ENCODE measurements around the gene KIF26A.
A peak's percentile ranks its signal among the peaks of the same experiment; 100 is the strongest.

KIF26A gene

DNA sequence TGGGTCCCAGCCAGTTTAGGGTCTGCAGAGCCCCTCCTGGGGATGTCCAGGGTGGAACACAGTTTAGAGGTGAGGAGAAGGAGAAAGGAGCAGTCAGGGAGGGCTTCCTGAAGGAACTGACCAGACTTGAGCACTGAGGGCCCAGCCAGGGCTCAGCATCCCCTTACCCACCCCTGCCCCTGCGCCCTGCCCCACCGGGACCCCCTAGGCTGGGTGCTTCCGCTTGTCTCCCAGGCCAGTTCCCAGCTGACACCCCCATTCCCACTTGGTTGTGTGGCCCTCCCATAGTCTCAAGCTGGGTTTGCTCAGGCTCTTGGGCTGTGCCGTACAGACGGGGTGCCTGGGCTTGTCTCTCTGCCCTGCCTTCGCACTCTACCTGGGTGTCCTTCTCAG, 26.3 kb upstream of the KIF26A start:
- H3K4me1 ChIP-seq (ENCODE audit: control insufficient read depth, insufficient read depth, low read length), result no peaks in the 10 kb centered on the region; the same call in 1 of the 2 replicates
- ChIA-PET CTCF (no interaction called here), POLR2A (no interaction called here)
- no peak overlapping the region for H3K27ac ChIP-seq (ENCODE audit: extremely low read depth, low read depth, low read length)
- H3K36me3 ChIP-seq (ENCODE audit: control insufficient read depth in 2 of 2, insufficient read depth in 1 of 2, low read length in 2 of 2), result no peaks in the 10 kb centered on the region
- no peak overlapping the region for H3K4me3 ChIP-seq (ENCODE audit: low read depth, low read length)
- TF ChIP-seq ZNF133 (tag by site-specific recombination; IDR thresholded peaks at IDR 0.05) (no peak), WT1 (tag by site-specific recombination; IDR thresholded peaks at IDR 0.05) (no peak), ZNF664 (tag by site-specific recombination; IDR thresholded peaks at IDR 0.05) (no peak), ZNF202 (tag by site-specific recombination; IDR thresholded peaks at IDR 0.05; ENCODE audit: borderline replicate concordance) (no peak), ZNF701 (tag by site-specific recombination; IDR thresholded peaks at IDR 0.05) (no peak), GFI1B (tag by site-specific recombination; IDR thresholded peaks at IDR 0.05) (no peak), ZNF423 (tag by site-specific recombination; IDR thresholded peaks at IDR 0.05) (no peak), ZFP3 (tag by site-specific recombination; IDR thresholded peaks at IDR 0.05; ENCODE audit: low read depth) (no peak), HOXD13 (CRISPR knock-in tag; IDR thresholded peaks at IDR 0.05; ENCODE audit: borderline replicate concordance) (no peak), ZFHX2 (tag by site-specific recombination; conservative IDR thresholded peaks at IDR 0.05) (no peak), SCRT1 (tag by site-specific recombination; IDR thresholded peaks at IDR 0.05; ENCODE audit: borderline replicate concordance) (no peak), ZNF335 (tag by site-specific recombination; conservative IDR thresholded peaks at IDR 0.05) (no peak), ZNF473 (tag by site-specific recombination; IDR thresholded peaks at IDR 0.05) (no peak), ZBTB48 (tag by site-specific recombination; IDR thresholded peaks at IDR 0.05) (no peak), ZNF596 (tag by site-specific recombination; IDR thresholded peaks at IDR 0.05) (no peak), ZNF155 (tag by site-specific recombination; IDR thresholded peaks at IDR 0.05) (no peak), ZNF747 (tag by site-specific recombination; IDR thresholded peaks at IDR 0.05) (no peak), ZNF623 (tag by site-specific recombination; IDR thresholded peaks at IDR 0.05) (no peak)
- TF ChIP-seq, protein P1, sequence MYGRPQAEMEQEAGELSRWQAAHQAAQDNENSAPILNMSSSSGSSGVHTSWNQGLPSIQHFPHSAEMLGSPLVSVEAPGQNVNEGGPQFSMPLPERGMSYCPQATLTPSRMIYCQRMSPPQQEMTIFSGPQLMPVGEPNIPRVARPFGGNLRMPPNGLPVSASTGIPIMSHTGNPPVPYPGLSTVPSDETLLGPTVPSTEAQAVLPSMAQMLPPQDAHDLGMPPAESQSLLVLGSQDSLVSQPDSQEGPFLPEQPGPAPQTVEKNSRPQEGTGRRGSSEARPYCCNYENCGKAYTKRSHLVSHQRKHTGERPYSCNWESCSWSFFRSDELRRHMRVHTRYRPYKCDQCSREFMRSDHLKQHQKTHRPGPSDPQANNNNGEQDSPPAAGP (tag by site-specific recombination; IDR thresholded peaks at IDR 0.05), result no peak
- no peaks in the 10 kb centered on the region for H3K9me3 ChIP-seq (ENCODE audit: control insufficient read depth, insufficient read depth, low read depth, low read length)

DNA sequence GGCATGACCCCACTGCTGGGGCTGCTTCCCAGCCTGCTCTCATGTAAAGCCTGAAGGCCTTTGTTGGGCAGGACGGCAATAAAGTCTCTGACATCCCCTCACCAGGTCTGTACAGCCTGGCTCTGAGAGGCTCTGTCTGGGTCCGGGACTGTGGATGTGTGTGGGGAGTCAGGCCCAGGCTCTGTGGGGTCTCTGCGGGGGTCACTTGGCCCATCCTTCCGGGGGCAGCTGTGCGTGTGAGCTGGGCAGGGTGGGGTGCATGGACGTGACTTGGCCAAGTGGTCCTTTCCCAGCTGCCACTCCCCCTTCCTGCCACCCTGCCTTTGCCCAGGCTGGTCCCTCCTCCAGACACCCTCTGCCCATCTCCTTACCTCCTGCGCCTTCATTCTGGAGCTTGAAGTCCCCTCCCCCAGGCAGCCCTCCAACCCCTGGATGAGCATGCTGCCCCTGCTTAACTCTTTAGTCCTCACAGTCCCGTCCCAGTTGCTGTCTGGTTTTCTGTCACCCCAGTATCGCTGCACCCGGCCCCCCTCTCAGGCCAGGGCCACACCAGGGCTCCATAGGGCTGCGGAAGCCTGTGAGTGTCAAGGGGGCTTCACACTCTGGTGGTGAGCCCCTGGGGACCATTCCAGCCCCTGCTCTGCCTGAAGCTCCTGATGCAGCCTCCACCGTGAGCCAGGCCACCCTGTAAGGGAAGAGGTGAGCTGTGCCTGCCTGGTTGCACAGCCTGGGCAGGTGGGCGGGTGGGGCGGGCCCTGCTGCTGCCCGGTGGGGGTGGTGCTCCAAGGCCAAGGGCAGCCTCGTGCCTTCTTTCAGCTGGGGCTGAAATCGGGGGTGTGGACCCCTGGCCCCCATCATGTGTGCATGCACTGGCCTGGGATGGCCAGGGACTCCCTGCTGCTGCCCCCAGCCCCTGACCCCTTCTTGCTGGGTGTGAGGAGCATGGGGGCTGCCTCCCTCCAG, 25.5 kb upstream of the KIF26A start:
- H3K27ac ChIP-seq (ENCODE audit: extremely low read depth, low read depth, low read length), result no peak overlapping the region
- ChIA-PET POLR2A (no interaction called here), CTCF (no interaction called here)
- H3K9me3 ChIP-seq (ENCODE audit: control insufficient read depth, insufficient read depth, low read depth, low read length), result no peaks in the 10 kb centered on the region
- no peaks in the 10 kb centered on the region; the same call in 1 of the 2 replicates for H3K4me1 ChIP-seq (ENCODE audit: control insufficient read depth, insufficient read depth, low read length)
- H3K4me3 ChIP-seq (ENCODE audit: low read depth, low read length), result no peak overlapping the region
- H3K36me3 ChIP-seq (ENCODE audit: control insufficient read depth in 2 of 2, insufficient read depth in 1 of 2, low read length in 2 of 2), result no peaks in the 10 kb centered on the region
- TF ChIP-seq GLIS2 (tag by site-specific recombination; IDR thresholded peaks at IDR 0.05), result peak; percentile 43; the same call in 1 of the 2 replicates
- 0 out of 2 replicates have a peak, but pooled peaks have one; percentile 17 for TF ChIP-seq ZFHX2 (tag by site-specific recombination; conservative IDR thresholded peaks at IDR 0.05)
- TF ChIP-seq ZNF112 (tag by site-specific recombination; IDR thresholded peaks at IDR 0.05), result no peak

DNA sequence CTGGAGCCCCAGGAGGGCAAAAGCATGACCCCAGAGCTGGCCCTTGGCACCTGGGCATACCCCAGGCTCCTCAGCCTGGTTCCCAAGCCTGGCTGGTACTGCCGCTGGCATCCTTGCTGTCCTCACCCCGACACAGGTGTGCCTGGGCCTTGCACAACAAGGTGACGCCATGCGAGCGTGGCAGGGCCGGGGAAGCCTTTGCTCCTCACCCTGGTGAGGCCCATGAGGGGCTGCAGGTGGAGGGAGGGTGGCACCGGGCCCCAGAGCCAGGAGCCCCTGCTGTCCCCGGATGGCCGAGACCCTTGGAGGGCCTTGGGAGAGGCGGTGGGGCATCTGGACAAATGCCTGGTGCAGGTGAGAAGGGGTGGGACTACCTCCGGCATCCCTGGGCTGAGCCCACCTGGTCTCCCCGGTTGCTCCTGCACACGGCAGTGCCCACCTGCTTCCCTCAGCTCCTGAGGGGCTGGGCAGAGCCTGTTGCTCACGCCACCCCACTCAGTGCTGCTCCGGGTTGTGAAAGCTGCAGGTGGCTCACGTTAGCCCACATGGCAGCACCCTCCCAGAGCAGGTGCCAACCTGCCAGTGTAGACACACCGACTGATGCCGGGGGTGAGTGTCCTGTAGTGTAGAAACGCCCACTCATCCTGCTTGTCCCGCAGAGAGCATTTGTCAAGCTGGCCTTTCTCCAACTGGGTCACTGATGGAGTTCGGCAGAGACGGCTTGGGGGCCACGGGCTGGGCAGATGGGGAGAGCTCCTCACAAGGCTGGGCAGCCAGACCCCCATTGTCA, 24.6 kb upstream of the KIF26A start:
- H3K9me3 ChIP-seq (ENCODE audit: control insufficient read depth, insufficient read depth, low read depth, low read length), result no peaks in the 10 kb centered on the region
- CTCF ChIA-PET, result no interaction called here
- no peaks in the 10 kb centered on the region for H3K36me3 ChIP-seq (ENCODE audit: control insufficient read depth in 2 of 2, insufficient read depth in 1 of 2, low read length in 2 of 2)
- no peaks in the 10 kb centered on the region; the same call in 1 of the 2 replicates for H3K4me1 ChIP-seq (ENCODE audit: control insufficient read depth, insufficient read depth, low read length)
- POLR2A ChIA-PET, result no interaction called here
- H3K4me3 ChIP-seq (ENCODE audit: low read depth, low read length), result no peak overlapping the region
- no peak for TF ChIP-seq IKZF3 (tag by site-specific recombination; IDR thresholded peaks at IDR 0.05)
- TF ChIP-seq ZFHX2 (tag by site-specific recombination; conservative IDR thresholded peaks at IDR 0.05), result peak; percentile 75
- TF ChIP-seq SCRT2 (tag by site-specific recombination; IDR thresholded peaks at IDR 0.05), result 0 out of 2 replicates have a peak, but pooled peaks have one; percentile 33
- TF ChIP-seq, protein P2, sequence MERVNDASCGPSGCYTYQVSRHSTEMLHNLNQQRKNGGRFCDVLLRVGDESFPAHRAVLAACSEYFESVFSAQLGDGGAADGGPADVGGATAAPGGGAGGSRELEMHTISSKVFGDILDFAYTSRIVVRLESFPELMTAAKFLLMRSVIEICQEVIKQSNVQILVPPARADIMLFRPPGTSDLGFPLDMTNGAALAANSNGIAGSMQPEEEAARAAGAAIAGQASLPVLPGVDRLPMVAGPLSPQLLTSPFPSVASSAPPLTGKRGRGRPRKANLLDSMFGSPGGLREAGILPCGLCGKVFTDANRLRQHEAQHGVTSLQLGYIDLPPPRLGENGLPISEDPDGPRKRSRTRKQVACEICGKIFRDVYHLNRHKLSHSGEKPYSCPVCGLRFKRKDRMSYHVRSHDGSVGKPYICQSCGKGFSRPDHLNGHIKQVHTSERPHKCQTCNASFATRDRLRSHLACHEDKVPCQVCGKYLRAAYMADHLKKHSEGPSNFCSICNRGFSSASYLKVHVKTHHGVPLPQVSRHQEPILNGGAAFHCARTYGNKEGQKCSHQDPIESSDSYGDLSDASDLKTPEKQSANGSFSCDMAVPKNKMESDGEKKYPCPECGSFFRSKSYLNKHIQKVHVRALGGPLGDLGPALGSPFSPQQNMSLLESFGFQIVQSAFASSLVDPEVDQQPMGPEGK (tag by site-specific recombination; IDR thresholded peaks at IDR 0.05), result no peak
- no peak overlapping the region for H3K27ac ChIP-seq (ENCODE audit: extremely low read depth, low read depth, low read length)

Data from HEK293 (cell line).